Colonic mucosa (tissue), 4 donors: Measurements from ENCODE around the gene CDH4. TPM values are rescaled to one million over a fixed set of nuclear protein-coding genes. Genes with fewer than 3 reads are reported as not detected.

Source experiments
- DNase-seq: peaks from one replicate; pipeline ENCODE4 v3.0.0-alpha.2; 2020
- H3K27ac ChIP-seq: fragments of 200-600 bp; one replicate; pipeline ENCODE4 v1.8.0; 2021
- H3K27me3 ChIP-seq: fragments of 200-600 bp; one replicate; pipeline ENCODE4 v1.8.0; 2021
- H3K36me3 ChIP-seq: fragments of 200-600 bp; one replicate; pipeline ENCODE4 v1.8.0; 2021
- H3K4me1 ChIP-seq: fragments of 200-600 bp; one replicate; pipeline ENCODE4 v1.8.0; 2021; ENCODE audit warnings: mild to moderate bottlenecking
- H3K4me3 ChIP-seq: fragments of 200-600 bp; one replicate; pipeline ENCODE4 v1.8.0; 2021
- H3K9ac ChIP-seq, 2 donors: one replicate each; pipeline ENCODE4 v1.7.0; 2013; ENCODE audit warnings: control low read depth in 2 of 2, low read depth in 2 of 2, low read length in 2 of 2
- H3K9me3 ChIP-seq: fragments of 200-600 bp; one replicate; pipeline ENCODE4 v1.8.0; 2021
- CTCF ChIP-seq: fragments of 200-600 bp; IDR thresholded peaks from one replicate; pipeline ENCODE4 v1.8.0; 2022; ENCODE audit warnings: antibody characterized with exemption, mild to moderate bottlenecking
- intact Hi-C: fragments of 100-400 bp; cut with DNase I; formaldehyde crosslinking; loops from one replicate; pipeline ENCODE4 v1.14.1; 2022
- total RNA-seq, 2 donors: library from RNA; stranded (reverse); fragmentation: NEBNext Ultra II Directional in 1 of 2; extraction: Animal tissue kit (Norgen Biotek cat#: 25700) in 1 of 2; gene quantifications; one replicate each; pipeline ENCODE4 v1.2.1, GENCODE V29; 2021
- donor health status: healthy.
- donor health status: DM: no; HTN: no; CAD: no.
- donor health status: DM: no; HTN: no; CAD: no.

Gene CDH4
- total RNA-seq, 2 donors from 2014 or later: 0.08 TPM; not detected in 1

DNA sequence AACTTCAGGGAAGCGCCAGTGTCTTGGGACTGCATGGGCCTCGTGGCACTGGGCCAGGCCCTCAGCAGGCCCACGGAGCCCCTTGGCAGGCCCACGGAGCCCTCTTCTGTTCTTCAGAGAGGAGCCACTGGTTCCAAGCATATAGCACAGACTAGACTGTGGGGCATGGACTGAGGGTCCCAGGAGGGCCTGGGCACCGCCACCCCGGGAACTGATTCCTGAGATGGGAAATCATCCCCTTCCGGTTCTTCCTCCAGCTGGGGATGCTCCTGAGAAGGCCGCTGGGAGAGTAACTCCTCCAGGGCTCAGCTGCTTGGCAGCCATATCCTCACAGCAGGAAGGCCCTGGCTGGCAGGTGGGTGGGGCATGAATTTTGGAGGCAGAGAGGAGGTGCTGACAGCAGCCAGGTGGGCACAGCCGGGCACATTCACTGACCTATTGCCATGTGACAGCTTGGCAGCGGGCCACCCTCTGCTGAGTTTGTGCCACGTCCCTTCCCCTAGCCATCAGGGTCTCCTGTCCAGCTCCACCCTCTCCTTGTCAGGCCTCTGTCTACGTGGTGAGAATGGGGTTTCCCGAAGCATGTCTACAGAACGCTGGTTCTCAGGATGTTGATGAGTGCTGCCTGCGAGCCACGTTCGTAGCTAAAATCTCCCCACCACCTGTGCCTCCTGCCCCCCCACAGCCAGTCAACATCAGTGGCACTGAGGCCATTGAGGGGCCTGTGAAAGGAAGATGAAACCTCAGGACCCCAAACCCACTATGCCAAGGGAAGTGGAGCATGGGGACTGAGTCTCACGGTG, 661.6 kb downstream of the CDH4 start:
- no peak for DNase-seq
- no peak overlapping the region for H3K27ac ChIP-seq
- H3K27me3 ChIP-seq: no peaks in the 10 kb centered on the region
- H3K4me1 ChIP-seq: no peaks in the 10 kb centered on the region
- H3K4me3 ChIP-seq: no peak overlapping the region
- no peak overlapping the region for H3K9ac ChIP-seq
- H3K9me3 ChIP-seq: no peaks in the 10 kb centered on the region
- H3K36me3 ChIP-seq: no peaks in the 10 kb centered on the region
- TF ChIP-seq CTCF: no peak
- intact Hi-C loops: no loop called here

DNA sequence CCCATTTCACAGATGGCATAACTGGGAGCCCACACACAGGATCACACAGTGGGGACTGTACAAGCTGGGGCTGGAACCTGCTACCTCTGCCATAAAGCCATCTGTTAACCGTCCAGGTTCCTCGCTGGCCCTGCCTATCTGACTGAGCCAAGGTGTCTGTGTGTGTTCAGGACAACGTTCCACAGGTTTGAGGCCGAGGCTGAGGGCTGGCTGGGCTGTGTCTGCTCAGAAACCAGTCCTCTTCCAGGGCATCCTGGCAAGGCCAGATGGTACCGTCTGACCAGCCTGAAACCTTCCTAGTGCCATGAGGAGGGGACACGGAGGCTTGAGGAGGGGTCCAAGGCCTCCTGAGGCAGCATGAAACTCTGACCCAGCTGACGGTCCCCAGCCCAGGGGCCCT, 663.0 kb downstream of the CDH4 start:
- no peak for DNase-seq
- H3K4me1 ChIP-seq: no peaks in the 10 kb centered on the region
- no peak overlapping the region for H3K9ac ChIP-seq
- H3K27ac ChIP-seq: no peak overlapping the region
- no peak overlapping the region for H3K4me3 ChIP-seq
- intact Hi-C loops: no loop called here
- H3K9me3 ChIP-seq: no peaks in the 10 kb centered on the region
- H3K36me3 ChIP-seq: no peaks in the 10 kb centered on the region
- TF ChIP-seq CTCF: no peak
- no peaks in the 10 kb centered on the region for H3K27me3 ChIP-seq

- TF ChIP-seq CTCF: no peak
- Histone ChIP-seq H3K9ac (no peak overlapping the region), H3K36me3 (no peaks in the 10 kb centered on the region), H3K27ac (no peak overlapping the region), H3K27me3 (no peaks in the 10 kb centered on the region), H3K4me3 (no peak overlapping the region), H3K4me1 (no peaks in the 10 kb centered on the region), H3K9me3 (no peaks in the 10 kb centered on the region)
- DNase-seq: no peak
- intact Hi-C loops: no loop called here
These were observed 664.3 kb downstream of the CDH4 start for GRCh38 chr20:61916318-61916891.

GRCh38 chr20:61917474-61918145, 665.5 kb downstream of the CDH4 start:
- no peak for DNase-seq
- H3K9me3 ChIP-seq: no peaks in the 10 kb centered on the region
- no peaks in the 10 kb centered on the region for H3K36me3 ChIP-seq
- TF ChIP-seq CTCF: no peak
- intact Hi-C loops: no loop called here
- H3K4me1 ChIP-seq: no peaks in the 10 kb centered on the region
- no peak overlapping the region for H3K27ac ChIP-seq
- no peak overlapping the region for H3K9ac ChIP-seq
- no peak overlapping the region for H3K4me3 ChIP-seq
- no peaks in the 10 kb centered on the region for H3K27me3 ChIP-seq

- DNase-seq: no peak
- intact Hi-C loops: no loop called here
- Histone ChIP-seq H3K4me3 (no peak overlapping the region), H3K36me3 (no peaks in the 10 kb centered on the region), H3K9me3 (no peaks in the 10 kb centered on the region), H3K4me1 (no peaks in the 10 kb centered on the region), H3K27ac (no peak overlapping the region), H3K9ac (no peak overlapping the region), H3K27me3 (no peaks in the 10 kb centered on the region)
- TF ChIP-seq CTCF: no peak
These were observed 666.5 kb downstream of the CDH4 start for GRCh38 chr20:61918548-61918947.
